CD4-positive, CD25-positive, alpha-beta regulatory T cell (primary cell): ENCODE measurements around the gene ANP32B. TPM values are rescaled to one million over a fixed set of nuclear protein-coding genes. Genes with fewer than 3 reads are reported as not detected.
"Not testable (repeated sequence)": the region's sequence is repeated elsewhere in the genome, so short reads cannot be mapped to it uniquely, and the experiment has no call there.

Source experiments
- ATAC-seq, 2 donors: fragments of 150-1000 bp; cut with Tn5 transposase; one replicate each; pipeline ENCODE4 v1.10.0; 2021; ENCODE audit warnings: low read depth in 2 of 2, moderate number of reproducible peaks in 2 of 2, moderate library complexity in 1 of 2
- DNase-seq, 3 donors: peaks; one replicate each; pipeline versions ENCODE4 v3.0.0 to v3.0.0-alpha.2; 2012 to 2022; ENCODE audit warnings: mixed read lengths in 1 of 3
- H3K27ac ChIP-seq: one replicate; pipeline ENCODE4 v1.7.0; 2013; ENCODE audit warnings: mild to moderate bottlenecking, low read length; ENCODE audit not compliant: insufficient read depth, poor library complexity, severe bottlenecking
- H3K27me3 ChIP-seq: one replicate; pipeline ENCODE4 v1.7.0; 2013; ENCODE audit warnings: low read length; ENCODE audit not compliant: control insufficient read depth, insufficient read depth
- H3K36me3 ChIP-seq: one replicate; pipeline ENCODE4 v1.7.0; 2013; ENCODE audit warnings: mild to moderate bottlenecking, low read length, moderate library complexity; ENCODE audit not compliant: control insufficient read depth, insufficient read depth
- H3K4me1 ChIP-seq: 2 replicates; pipeline ENCODE4 v1.7.0; 2013; ENCODE audit warnings: mild to moderate bottlenecking, low read length; ENCODE audit not compliant: insufficient read depth, control insufficient read depth, poor library complexity, severe bottlenecking
- H3K4me3 ChIP-seq: one replicate; pipeline ENCODE4 v1.7.0; 2013; ENCODE audit warnings: low read depth, mild to moderate bottlenecking, low read length, moderate library complexity
- H3K9me3 ChIP-seq, 2 experiments: 1 replicate in 1 of 2; 2 replicates in 1 of 2; pipeline ENCODE4 v1.7.0; 2013; ENCODE audit warnings: low read length in 2 of 2, mild to moderate bottlenecking in 1 of 2, moderate library complexity in 1 of 2; ENCODE audit not compliant: control insufficient read depth in 2 of 2
- H3K27ac Mint-ChIP-seq, 3 donors: one replicate each; pipeline ENCODE4 v1.8.0; 2020 to 2022; ENCODE audit warnings: mild to moderate bottlenecking in 3 of 3, mixed read lengths in 3 of 3, moderate library complexity in 2 of 3
- H3K27me3 Mint-ChIP-seq: one replicate; pipeline ENCODE4 v1.8.0; 2022; ENCODE audit warnings: mild to moderate bottlenecking, mixed read lengths
- H3K36me3 Mint-ChIP-seq: one replicate; pipeline ENCODE4 v1.8.0; 2020; ENCODE audit warnings: mixed read lengths
- H3K4me1 Mint-ChIP-seq, 4 donors: one replicate each; pipeline ENCODE4 v1.8.0; 2020 to 2022; ENCODE audit warnings: mixed read lengths in 4 of 4, mild to moderate bottlenecking in 1 of 4
- H3K4me3 Mint-ChIP-seq, 4 donors: one replicate each; pipeline ENCODE4 v1.8.0; 2020 to 2022; ENCODE audit warnings: mild to moderate bottlenecking in 4 of 4, mixed read lengths in 4 of 4, moderate library complexity in 3 of 4
- H3K9me3 Mint-ChIP-seq, 7 donors: one replicate each; pipeline ENCODE4 v1.8.0; 2020 to 2022; ENCODE audit warnings: mixed read lengths in 7 of 7, mild to moderate bottlenecking in 3 of 7, moderate library complexity in 2 of 7
- polyA plus RNA-seq, 4 donors: library from polyadenylated mRNA; unstranded; fragments of 300-500 nt; fragmentation: Illumina TruSeq; gene quantifications; one replicate each; pipeline ENCODE4 v1.2.3, GENCODE V29; 2021
- total RNA-seq: library from RNA; stranded (reverse); gene quantifications from one replicate; pipeline ENCODE4 v1.2.3, GENCODE V29; 2022

Gene ANP32B
- total and polyA plus RNA-seq, 5 donors from 2014 or later: 83.6 to 188 (median 92.7) TPM

- H3K36me3 ChIP-seq: no peaks in the 10 kb centered on the region
- Mint-ChIP-seq H3K27me3 (peaks cover 5% of the 10 kb centered on the region), H3K9me3 (no peaks in the 10 kb centered on the region), H3K4me3 (no peak overlapping the region), H3K4me1 (peaks cover 0 to 6% (median 2%) of the 10 kb centered on the region in 4 donors), H3K36me3 (no peaks in the 10 kb centered on the region), H3K27ac (peak overlapping the region; percentile 16 to 50 (median 18))
- H3K27ac ChIP-seq: no peak overlapping the region
- no peaks in the 10 kb centered on the region for H3K4me1 ChIP-seq
- no peak overlapping the region for H3K4me3 ChIP-seq
- no peak for ATAC-seq
- no peak for DNase-seq
- H3K27me3 ChIP-seq: no peaks in the 10 kb centered on the region
- no peaks in the 10 kb centered on the region for H3K9me3 ChIP-seq
These were observed 24.2 kb upstream of the ANP32B start for GRCh38 chr9:97958812-97959511.

DNA sequence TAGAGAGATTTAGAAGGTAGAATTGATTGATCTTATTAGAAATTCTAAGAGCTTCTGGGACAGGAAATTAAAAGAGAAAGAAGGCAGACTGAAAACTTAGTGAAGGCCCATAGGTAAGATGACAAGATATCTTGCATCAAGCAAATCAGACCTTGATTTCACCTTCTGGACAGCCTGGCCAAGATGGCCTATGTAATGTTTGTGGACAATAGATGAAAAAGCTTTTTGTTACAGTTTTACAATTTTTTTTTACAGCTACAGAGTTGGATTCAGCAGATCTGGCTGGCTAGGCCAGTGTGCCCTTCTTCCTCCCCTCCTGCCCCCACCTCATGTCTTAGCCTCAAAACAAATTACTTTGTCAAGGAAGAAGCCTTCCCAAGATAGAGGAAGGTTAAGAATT, 23.6 kb upstream of the ANP32B start:
- Histone ChIP-seq H3K27ac (no peak overlapping the region), H3K27me3 (no peaks in the 10 kb centered on the region), H3K9me3 (no peaks in the 10 kb centered on the region), H3K4me1 (no peaks in the 10 kb centered on the region), H3K4me3 (no peak overlapping the region), H3K36me3 (no peaks in the 10 kb centered on the region)
- H3K36me3 Mint-ChIP-seq: no peaks in the 10 kb centered on the region
- ATAC-seq: no peak
- no peak overlapping the region for H3K4me3 Mint-ChIP-seq
- DNase-seq: no peak
- peaks cover 0 to 3% (median under 1%) of the 10 kb centered on the region in 4 donors for H3K4me1 Mint-ChIP-seq
- H3K27me3 Mint-ChIP-seq: peaks cover 9% of the 10 kb centered on the region
- H3K27ac Mint-ChIP-seq: peak overlapping the region in 1 of 3 donors; percentile 18
- H3K9me3 Mint-ChIP-seq: no peaks in the 10 kb centered on the region

- not testable (repeated sequence) for ATAC-seq, H3K36me3 Mint-ChIP-seq, H3K27ac ChIP-seq, H3K4me3 Mint-ChIP-seq, H3K4me1 ChIP-seq, H3K27me3 ChIP-seq, H3K4me1 Mint-ChIP-seq, H3K36me3 ChIP-seq, H3K9me3 ChIP-seq, H3K4me3 ChIP-seq, H3K9me3 Mint-ChIP-seq, DNase-seq, H3K27ac Mint-ChIP-seq
- H3K27me3 Mint-ChIP-seq: peaks cover 13% of the 10 kb centered on the region
These were observed 22.3 kb upstream of the ANP32B start for GRCh38 chr9:97960678-97961328.

GRCh38 chr9:97961361-97961760, 21.8 kb upstream of the ANP32B start:
- Histone ChIP-seq H3K27ac (no peak overlapping the region), H3K4me3 (no peak overlapping the region), H3K36me3 (no peaks in the 10 kb centered on the region), H3K4me1 (no peaks in the 10 kb centered on the region), H3K9me3 (no peaks in the 10 kb centered on the region), H3K27me3 (peaks cover 4% of the 10 kb centered on the region)
- ATAC-seq (no peak), DNase-seq (no peak)
- H3K9me3 Mint-ChIP-seq: no peaks in the 10 kb centered on the region
- no peak overlapping the region for H3K27ac Mint-ChIP-seq
- no peak overlapping the region for H3K4me3 Mint-ChIP-seq
- peaks cover 15% of the 10 kb centered on the region for H3K27me3 Mint-ChIP-seq
- H3K36me3 Mint-ChIP-seq: no peaks in the 10 kb centered on the region
- peaks cover 0 to 2% (median 0%) of the 10 kb centered on the region in 4 donors for H3K4me1 Mint-ChIP-seq

DNA sequence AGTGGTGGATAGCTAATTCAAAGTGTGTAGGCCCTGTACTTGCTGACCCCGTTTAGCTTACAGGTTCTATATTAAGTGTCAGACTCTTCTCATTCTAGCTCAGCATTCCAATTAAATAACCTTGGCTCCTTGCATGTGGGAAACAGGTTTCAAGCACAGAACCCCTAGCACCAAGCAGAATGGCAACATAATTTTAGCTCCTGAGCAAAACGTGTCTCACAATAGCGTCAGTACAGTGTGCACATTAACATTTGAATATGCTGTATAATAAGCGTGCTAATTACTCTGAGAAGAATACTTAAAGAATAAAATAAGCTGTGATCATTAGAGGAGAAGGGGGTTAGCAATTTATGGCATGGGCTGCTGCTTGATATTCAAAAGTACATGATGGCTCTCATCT, 21.0 kb upstream of the ANP32B start:
- peaks cover 18% of the 10 kb centered on the region for H3K27me3 Mint-ChIP-seq
- no peaks in the 10 kb centered on the region for H3K4me1 ChIP-seq
- H3K27ac Mint-ChIP-seq: peak overlapping the region in 1 of 3 donors; percentile 8
- H3K36me3 ChIP-seq: no peaks in the 10 kb centered on the region
- H3K4me3 Mint-ChIP-seq: no peak overlapping the region
- H3K4me3 ChIP-seq: no peak overlapping the region
- H3K27me3 ChIP-seq: peaks cover 4% of the 10 kb centered on the region
- no peaks in the 10 kb centered on the region for H3K9me3 Mint-ChIP-seq
- H3K4me1 Mint-ChIP-seq: peaks cover 0 to 2% (median 0%) of the 10 kb centered on the region in 4 donors
- ATAC-seq: no peak
- no peak overlapping the region for H3K27ac ChIP-seq
- no peak for DNase-seq
- H3K9me3 ChIP-seq: no peaks in the 10 kb centered on the region
- no peaks in the 10 kb centered on the region for H3K36me3 Mint-ChIP-seq

DNA sequence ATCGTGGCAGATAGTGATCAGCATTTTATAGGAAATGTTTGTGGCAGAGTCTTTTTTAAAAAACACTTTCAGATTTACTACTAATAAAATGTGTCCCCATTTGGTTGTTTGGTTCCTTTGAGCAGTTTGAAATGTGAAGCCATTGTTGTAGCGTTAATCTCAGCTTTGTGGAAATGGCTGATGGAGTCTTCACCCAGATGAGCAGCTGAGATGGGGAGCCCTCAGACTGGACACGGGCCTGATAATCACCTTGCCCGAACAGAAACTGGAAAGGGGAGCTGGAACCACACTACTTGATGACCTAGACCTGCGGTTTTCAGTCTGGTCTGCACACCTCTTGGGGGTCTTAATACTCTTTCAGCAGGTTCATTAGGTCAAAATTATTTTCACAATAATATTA, 20.6 kb upstream of the ANP32B start:
- H3K27ac Mint-ChIP-seq: peak overlapping the region in 1 of 3 donors; percentile 8
- ATAC-seq: no peak
- no peak for DNase-seq
- peaks cover 19% of the 10 kb centered on the region for H3K27me3 Mint-ChIP-seq
- Histone ChIP-seq H3K36me3 (no peaks in the 10 kb centered on the region), H3K4me1 (no peaks in the 10 kb centered on the region), H3K27ac (no peak overlapping the region), H3K9me3 (no peaks in the 10 kb centered on the region), H3K4me3 (no peak overlapping the region), H3K27me3 (peaks cover 4% of the 10 kb centered on the region)
- no peak overlapping the region for H3K4me3 Mint-ChIP-seq
- peaks cover 0 to 2% (median 0%) of the 10 kb centered on the region in 4 donors for H3K4me1 Mint-ChIP-seq
- no peaks in the 10 kb centered on the region for H3K9me3 Mint-ChIP-seq
- H3K36me3 Mint-ChIP-seq: no peaks in the 10 kb centered on the region

- ATAC-seq (no peak), DNase-seq (no peak)
- Histone ChIP-seq H3K9me3 (no peaks in the 10 kb centered on the region), H3K36me3 (no peaks in the 10 kb centered on the region), H3K4me1 (no peaks in the 10 kb centered on the region), H3K27ac (no peak overlapping the region), H3K27me3 (peaks cover 4% of the 10 kb centered on the region), H3K4me3 (no peak overlapping the region)
- H3K27me3 Mint-ChIP-seq: peaks cover 25% of the 10 kb centered on the region
- no peaks in the 10 kb centered on the region for H3K36me3 Mint-ChIP-seq
- peaks cover 0 to 2% (median 0%) of the 10 kb centered on the region in 4 donors for H3K4me1 Mint-ChIP-seq
- no peaks in the 10 kb centered on the region for H3K9me3 Mint-ChIP-seq
- H3K4me3 Mint-ChIP-seq: no peak overlapping the region
- no peak overlapping the region for H3K27ac Mint-ChIP-seq
These were observed 19.9 kb upstream of the ANP32B start for GRCh38 chr9:97963232-97963631.

DNA sequence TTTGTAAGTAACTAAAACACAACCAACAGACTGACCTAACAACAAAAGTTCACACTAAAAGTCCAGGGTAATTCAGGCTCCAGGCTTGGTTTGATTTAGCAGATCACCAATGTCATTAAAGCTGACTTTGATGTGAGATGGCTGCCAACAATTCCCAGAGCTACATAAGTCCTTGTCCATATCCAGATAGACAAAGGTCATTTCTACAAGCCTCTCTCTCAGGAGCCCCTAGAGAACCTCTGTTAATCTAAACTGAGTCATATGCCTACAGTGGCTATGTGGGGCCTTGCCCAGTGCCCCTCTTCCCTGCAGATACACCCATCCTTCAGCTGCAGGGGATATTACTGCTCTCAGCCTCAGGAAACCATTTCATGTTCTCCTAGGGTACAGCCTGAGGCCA, 18.2 kb upstream of the ANP32B start:
- Mint-ChIP-seq H3K27me3 (peaks cover 28% of the 10 kb centered on the region), H3K9me3 (no peaks in the 10 kb centered on the region)
- peaks cover 4% of the 10 kb centered on the region for H3K27me3 ChIP-seq

More for the DNA sequence above, 18.2 kb upstream of the ANP32B start:
- Histone ChIP-seq H3K4me1 (no peaks in the 10 kb centered on the region), H3K27ac (no peak overlapping the region), H3K9me3 (no peaks in the 10 kb centered on the region), H3K4me3 (no peak overlapping the region), H3K36me3 (no peaks in the 10 kb centered on the region)
- no peak for DNase-seq
- H3K4me3 Mint-ChIP-seq: no peak overlapping the region
- no peak overlapping the region for H3K27ac Mint-ChIP-seq
- no peak for ATAC-seq
- H3K36me3 Mint-ChIP-seq: no peaks in the 10 kb centered on the region
- peaks cover 0 to 2% (median 0%) of the 10 kb centered on the region in 4 donors for H3K4me1 Mint-ChIP-seq
